Measurements from ENCODE around the gene SLC25A15.
A peak's percentile ranks its signal among the peaks of the same experiment; 100 is the strongest.
"Not testable (repeated sequence)": the region's sequence is repeated elsewhere in the genome, so short reads cannot be mapped to it uniquely, and the experiment has no call there.

The SLC25A15 gene

DNA sequence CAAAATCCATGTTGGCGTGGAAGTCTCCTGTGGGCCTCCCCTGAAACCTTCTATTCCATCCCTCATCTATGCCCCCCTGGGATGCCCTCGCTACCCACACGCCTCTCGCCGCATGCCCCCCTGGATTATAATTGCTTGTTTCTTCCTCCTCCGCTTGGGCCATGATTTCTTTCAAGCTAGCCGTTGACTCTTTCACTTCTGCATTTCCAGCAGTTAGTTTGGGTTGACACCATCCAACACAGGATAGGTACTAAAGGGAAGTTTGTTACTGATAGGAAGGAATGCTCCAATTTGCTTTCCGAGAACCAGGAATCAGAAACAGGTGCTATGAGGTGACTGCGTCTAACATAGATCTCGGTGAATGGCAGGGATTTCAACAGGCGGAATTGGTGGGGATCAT lies 7.7 kb upstream of the SLC25A15 start:
- no peaks in the 10 kb centered on the region for H3K4me1 ChIP-seq (ENCODE audit: control insufficient read depth, insufficient read depth, low read length)
- H3K9me3 ChIP-seq (ENCODE audit: control insufficient read depth in 2 of 2, low read length in 2 of 2): no peaks in the 10 kb centered on the region
- no peaks in the 10 kb centered on the region for H3K27me3 ChIP-seq (ENCODE audit: control insufficient read depth in 1 of 2, insufficient read depth in 2 of 2, low read length in 2 of 2)
- H3K27ac ChIP-seq (ENCODE audit: low read length): no peak overlapping the region
- H3K4me3 ChIP-seq (ENCODE audit: low read length in 2 of 2): no peak overlapping the region
- H3K9ac ChIP-seq (ENCODE audit: low read length in 2 of 2): no peak overlapping the region
- no peaks in the 10 kb centered on the region for H3K36me3 ChIP-seq (ENCODE audit: control insufficient read depth in 2 of 2, insufficient read depth in 2 of 2, low read length in 2 of 2)

- H3K27ac ChIP-seq (ENCODE audit: low read length); H3K9ac ChIP-seq (ENCODE audit: low read length in 2 of 2); H3K4me3 ChIP-seq (ENCODE audit: low read length in 2 of 2); H3K9me3 ChIP-seq (ENCODE audit: control insufficient read depth in 2 of 2, low read length in 2 of 2); H3K27me3 ChIP-seq (ENCODE audit: control insufficient read depth in 1 of 2, insufficient read depth in 2 of 2, low read length in 2 of 2); H3K4me1 ChIP-seq (ENCODE audit: control insufficient read depth, insufficient read depth, low read length); H3K36me3 ChIP-seq (ENCODE audit: control insufficient read depth in 2 of 2, insufficient read depth in 2 of 2, low read length in 2 of 2): not testable (repeated sequence)
Observed at GRCh38 chr13:40782971-40783370, 6.4 kb upstream of the SLC25A15 start.

- Histone ChIP-seq H3K36me3 (ENCODE audit: control insufficient read depth in 2 of 2, insufficient read depth in 2 of 2, low read length in 2 of 2) (no peaks in the 10 kb centered on the region), H3K4me3 (ENCODE audit: low read length in 2 of 2) (no peak overlapping the region), H3K27me3 (ENCODE audit: control insufficient read depth in 1 of 2, insufficient read depth in 2 of 2, low read length in 2 of 2) (no peaks in the 10 kb centered on the region), H3K9me3 (ENCODE audit: control insufficient read depth in 2 of 2, low read length in 2 of 2) (no peaks in the 10 kb centered on the region), H3K9ac (ENCODE audit: low read length in 2 of 2) (no peak overlapping the region), H3K27ac (ENCODE audit: low read length) (no peak overlapping the region), H3K4me1 (ENCODE audit: control insufficient read depth, insufficient read depth, low read length) (peaks cover 2% of the 10 kb centered on the region)
Observed at GRCh38 chr13:40784540-40784939, 4.9 kb upstream of the SLC25A15 start.

- H3K27ac ChIP-seq (ENCODE audit: low read length): no peak overlapping the region
- H3K4me3 ChIP-seq (ENCODE audit: low read length in 2 of 2): no peak overlapping the region
- H3K9me3 ChIP-seq (ENCODE audit: control insufficient read depth in 2 of 2, low read length in 2 of 2): no peaks in the 10 kb centered on the region
- H3K9ac ChIP-seq (ENCODE audit: low read length in 2 of 2): no peak overlapping the region
- peaks cover 10% of the 10 kb centered on the region for H3K4me1 ChIP-seq (ENCODE audit: control insufficient read depth, insufficient read depth, low read length)
- no peaks in the 10 kb centered on the region for H3K27me3 ChIP-seq (ENCODE audit: control insufficient read depth in 1 of 2, insufficient read depth in 2 of 2, low read length in 2 of 2)
- H3K36me3 ChIP-seq (ENCODE audit: control insufficient read depth in 2 of 2, insufficient read depth in 2 of 2, low read length in 2 of 2): no peaks in the 10 kb centered on the region
Observed at GRCh38 chr13:40786568-40786996, 2.8 kb upstream of the SLC25A15 start.

DNA sequence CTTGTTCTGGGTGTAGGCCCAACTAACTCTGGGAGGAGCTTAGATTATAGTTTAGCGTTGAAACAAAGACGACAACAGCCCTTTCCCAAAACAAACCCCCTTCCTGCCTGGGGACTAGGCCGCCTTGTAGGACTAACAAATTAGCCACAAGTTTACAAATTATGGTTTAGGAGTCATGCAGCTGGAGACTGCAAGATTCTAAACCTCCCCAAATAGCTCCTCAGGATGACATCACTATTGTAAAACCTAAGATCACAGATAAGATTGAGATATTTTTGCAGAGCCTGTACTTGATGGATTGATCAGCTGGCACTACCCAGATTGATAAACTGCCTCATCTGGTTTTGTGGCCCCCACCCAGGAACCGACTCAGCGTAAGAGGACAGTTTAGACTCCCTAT lies 2.3 kb upstream of the SLC25A15 start:
- Histone ChIP-seq H3K4me1 (ENCODE audit: control insufficient read depth, insufficient read depth, low read length) (peaks cover 10% of the 10 kb centered on the region), H3K4me3 (ENCODE audit: low read length in 2 of 2) (no peak overlapping the region), H3K9me3 (ENCODE audit: control insufficient read depth in 2 of 2, low read length in 2 of 2) (no peaks in the 10 kb centered on the region), H3K27ac (ENCODE audit: low read length) (no peak overlapping the region), H3K36me3 (ENCODE audit: control insufficient read depth in 2 of 2, insufficient read depth in 2 of 2, low read length in 2 of 2) (no peaks in the 10 kb centered on the region), H3K9ac (ENCODE audit: low read length in 2 of 2) (no peak overlapping the region), H3K27me3 (ENCODE audit: control insufficient read depth in 1 of 2, insufficient read depth in 2 of 2, low read length in 2 of 2) (no peaks in the 10 kb centered on the region)

DNA sequence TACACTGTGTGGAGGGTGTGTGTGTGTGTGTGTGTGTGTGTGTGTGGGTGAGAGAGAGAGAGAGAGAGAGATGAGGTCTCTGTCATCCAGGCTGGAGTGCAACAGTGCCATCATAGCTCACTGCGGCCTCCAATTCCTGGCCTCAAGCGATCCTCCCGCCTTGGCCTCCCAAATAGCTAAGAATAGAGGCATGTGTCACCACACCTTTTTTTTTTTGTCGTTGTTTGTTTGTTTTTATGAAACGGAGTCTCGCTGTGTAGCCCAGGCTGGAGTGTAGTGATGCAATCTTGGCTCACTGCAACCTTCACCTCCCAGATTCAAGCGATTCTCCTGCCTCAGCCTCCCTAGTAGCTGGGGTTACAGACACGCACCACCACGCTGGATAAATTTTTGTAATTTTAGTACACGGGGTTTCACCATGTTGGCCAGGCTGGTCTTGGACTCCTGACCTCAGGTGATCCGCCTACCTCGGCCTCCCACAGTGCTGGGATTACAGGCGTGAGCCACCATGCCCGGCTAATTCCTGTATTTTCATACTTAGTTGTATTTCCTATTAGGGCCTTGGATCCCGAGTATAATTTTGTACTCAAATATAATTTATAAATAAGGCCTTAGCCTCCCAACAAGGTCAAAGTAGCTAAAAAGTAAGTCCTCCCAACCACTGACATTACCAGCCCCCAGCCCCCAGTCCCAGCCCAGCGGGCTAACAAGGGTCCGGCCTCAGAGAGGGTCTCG lies 704 bp upstream of the SLC25A15 start:
- peak overlapping the region; percentile 24 for H3K27ac ChIP-seq (ENCODE audit: low read length)
- peak overlapping the region; percentile 71 to 80 for H3K4me3 ChIP-seq (ENCODE audit: low read length in 2 of 2)
- H3K4me1 ChIP-seq (ENCODE audit: control insufficient read depth, insufficient read depth, low read length); H3K9me3 ChIP-seq (ENCODE audit: control insufficient read depth in 2 of 2, low read length in 2 of 2); H3K36me3 ChIP-seq (ENCODE audit: control insufficient read depth in 2 of 2, insufficient read depth in 2 of 2, low read length in 2 of 2); H3K27me3 ChIP-seq (ENCODE audit: control insufficient read depth in 1 of 2, insufficient read depth in 2 of 2, low read length in 2 of 2): not testable (repeated sequence)
- peak overlapping the region; percentile 68 to 72 for H3K9ac ChIP-seq (ENCODE audit: low read length in 2 of 2)

DNA sequence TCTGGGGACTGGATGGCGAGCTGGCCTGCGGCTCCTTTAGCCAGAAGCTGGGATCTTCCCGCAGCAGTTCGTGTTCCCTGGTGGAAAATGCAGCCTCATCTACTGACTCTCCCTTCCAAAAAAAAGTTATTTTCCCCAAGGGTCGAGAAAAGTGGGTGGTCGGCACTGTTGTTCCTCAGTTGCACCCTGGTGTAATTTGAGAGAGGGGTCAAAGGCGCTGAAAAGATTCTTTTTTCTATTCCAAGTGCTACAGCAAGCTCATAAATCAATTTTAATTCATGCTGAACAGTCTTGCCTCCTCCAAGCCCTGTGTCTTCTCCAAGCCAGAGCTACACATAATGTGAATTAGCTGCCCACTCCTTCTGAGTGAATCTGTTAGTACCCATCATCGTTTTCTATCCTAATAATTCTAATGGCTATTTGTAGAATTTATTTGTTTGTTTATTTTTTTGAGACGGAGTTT lies 774 bp downstream of the SLC25A15 start:
- Histone ChIP-seq H3K4me1 (ENCODE audit: control insufficient read depth, insufficient read depth, low read length) (peaks cover 10% of the 10 kb centered on the region), H3K27me3 (ENCODE audit: control insufficient read depth in 1 of 2, insufficient read depth in 2 of 2, low read length in 2 of 2) (no peaks in the 10 kb centered on the region), H3K36me3 (ENCODE audit: control insufficient read depth in 2 of 2, insufficient read depth in 2 of 2, low read length in 2 of 2) (peaks cover 0 to 2% of the 10 kb centered on the region in 2 donors), H3K9me3 (ENCODE audit: control insufficient read depth in 2 of 2, low read length in 2 of 2) (no peaks in the 10 kb centered on the region), H3K27ac (ENCODE audit: low read length) (peak overlapping the region; percentile 55), H3K9ac (ENCODE audit: low read length in 2 of 2) (peak overlapping the region; percentile 66 to 72), H3K4me3 (ENCODE audit: low read length in 2 of 2) (peak overlapping the region; percentile 76 to 80)

- H3K27ac ChIP-seq (ENCODE audit: low read length): no peak overlapping the region
- peaks cover 10% of the 10 kb centered on the region for H3K4me1 ChIP-seq (ENCODE audit: control insufficient read depth, insufficient read depth, low read length)
- no peaks in the 10 kb centered on the region for H3K9me3 ChIP-seq (ENCODE audit: control insufficient read depth in 2 of 2, low read length in 2 of 2)
- H3K4me3 ChIP-seq (ENCODE audit: low read length in 2 of 2): no peak overlapping the region
- H3K9ac ChIP-seq (ENCODE audit: low read length in 2 of 2): no peak overlapping the region
- H3K36me3 ChIP-seq (ENCODE audit: control insufficient read depth in 2 of 2, insufficient read depth in 2 of 2, low read length in 2 of 2): peaks cover 0 to 2% of the 10 kb centered on the region in 2 donors
- no peaks in the 10 kb centered on the region for H3K27me3 ChIP-seq (ENCODE audit: control insufficient read depth in 1 of 2, insufficient read depth in 2 of 2, low read length in 2 of 2)
Observed at GRCh38 chr13:40792284-40793051, 3.1 kb downstream of the SLC25A15 start.

DNA sequence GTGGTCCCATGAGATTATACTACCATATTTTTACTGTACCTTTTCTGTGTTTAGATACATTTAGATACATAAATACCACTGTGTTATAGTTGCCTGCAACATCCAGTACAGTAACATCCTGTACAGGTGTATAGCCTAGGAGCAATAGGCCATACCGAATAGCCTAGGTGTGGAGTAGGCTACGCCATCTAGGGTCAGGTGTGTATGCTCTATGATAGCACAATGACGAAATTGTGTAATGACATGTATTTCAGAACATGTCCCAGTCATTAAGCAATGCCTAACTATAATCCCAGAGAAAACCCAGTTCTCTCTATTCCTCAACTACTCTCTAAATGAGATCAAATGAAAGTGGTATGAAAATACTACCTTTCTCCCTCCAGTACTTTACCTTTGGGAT lies 3.9 kb downstream of the SLC25A15 start:
- no peak overlapping the region for H3K4me3 ChIP-seq (ENCODE audit: low read length in 2 of 2)
- H3K27ac ChIP-seq (ENCODE audit: low read length): no peak overlapping the region
- no peaks in the 10 kb centered on the region for H3K9me3 ChIP-seq (ENCODE audit: control insufficient read depth in 2 of 2, low read length in 2 of 2)

GRCh38 chr13:40794414-40795368 lies 5.3 kb downstream of the SLC25A15 start:
- Histone ChIP-seq H3K9ac (ENCODE audit: low read length in 2 of 2) (no peak overlapping the region), H3K9me3 (ENCODE audit: control insufficient read depth in 2 of 2, low read length in 2 of 2) (no peaks in the 10 kb centered on the region), H3K4me1 (ENCODE audit: control insufficient read depth, insufficient read depth, low read length) (peaks cover 6% of the 10 kb centered on the region), H3K27me3 (ENCODE audit: control insufficient read depth in 1 of 2, insufficient read depth in 2 of 2, low read length in 2 of 2) (no peaks in the 10 kb centered on the region), H3K36me3 (ENCODE audit: control insufficient read depth in 2 of 2, insufficient read depth in 2 of 2, low read length in 2 of 2) (peaks cover 3 to 11% of the 10 kb centered on the region in 2 donors), H3K27ac (ENCODE audit: low read length) (no peak overlapping the region), H3K4me3 (ENCODE audit: low read length in 2 of 2) (no peak overlapping the region)

More for the DNA sequence above, 3.9 kb downstream of the SLC25A15 start:
- H3K27me3 ChIP-seq (ENCODE audit: control insufficient read depth in 1 of 2, insufficient read depth in 2 of 2, low read length in 2 of 2): no peaks in the 10 kb centered on the region
- H3K4me1 ChIP-seq (ENCODE audit: control insufficient read depth, insufficient read depth, low read length): peaks cover 10% of the 10 kb centered on the region
- H3K9ac ChIP-seq (ENCODE audit: low read length in 2 of 2): no peak overlapping the region
- peaks cover 0 to 2% of the 10 kb centered on the region in 2 donors for H3K36me3 ChIP-seq (ENCODE audit: control insufficient read depth in 2 of 2, insufficient read depth in 2 of 2, low read length in 2 of 2)

Measured in stomach smooth muscle (tissue), 2 donors.